NCI-H774 (cell line): Measurements from ENCODE around the gene IRGC.
A peak's percentile ranks its signal among the peaks of the same experiment; 100 is the strongest.
"Not testable (repeated sequence)": the region's sequence is repeated elsewhere in the genome, so short reads cannot be mapped to it uniquely, and the experiment has no call there.

Experiments
- DNase-seq: peaks from one replicate; lab custom pipeline; 2025; lab: John Stamatoyannopoulos, UW

IRGC gene, protein sequence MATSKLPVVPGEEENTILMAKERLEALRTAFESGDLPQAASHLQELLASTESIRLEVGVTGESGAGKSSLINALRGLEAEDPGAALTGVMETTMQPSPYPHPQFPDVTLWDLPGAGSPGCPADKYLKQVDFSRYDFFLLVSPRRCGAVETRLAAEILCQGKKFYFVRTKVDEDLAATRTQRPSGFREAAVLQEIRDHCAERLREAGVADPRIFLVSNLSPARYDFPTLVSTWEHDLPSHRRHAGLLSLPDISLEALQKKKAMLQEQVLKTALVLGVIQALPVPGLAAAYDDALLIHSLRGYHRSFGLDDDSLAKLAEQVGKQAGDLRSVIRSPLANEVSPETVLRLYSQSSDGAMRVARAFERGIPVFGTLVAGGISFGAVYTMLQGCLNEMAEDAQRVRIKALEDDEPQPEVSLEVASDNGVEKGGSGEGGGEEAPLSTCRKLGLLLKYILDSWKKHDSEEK

GRCh38 chr19:43715776-43716175 lies at the start of gene IRGC:
IRGC (plus strand) TSS chr19:43716076; CDS start chr19:43718559, 2,483 bp downstream.
- DNase-seq, result no peak

DNA sequence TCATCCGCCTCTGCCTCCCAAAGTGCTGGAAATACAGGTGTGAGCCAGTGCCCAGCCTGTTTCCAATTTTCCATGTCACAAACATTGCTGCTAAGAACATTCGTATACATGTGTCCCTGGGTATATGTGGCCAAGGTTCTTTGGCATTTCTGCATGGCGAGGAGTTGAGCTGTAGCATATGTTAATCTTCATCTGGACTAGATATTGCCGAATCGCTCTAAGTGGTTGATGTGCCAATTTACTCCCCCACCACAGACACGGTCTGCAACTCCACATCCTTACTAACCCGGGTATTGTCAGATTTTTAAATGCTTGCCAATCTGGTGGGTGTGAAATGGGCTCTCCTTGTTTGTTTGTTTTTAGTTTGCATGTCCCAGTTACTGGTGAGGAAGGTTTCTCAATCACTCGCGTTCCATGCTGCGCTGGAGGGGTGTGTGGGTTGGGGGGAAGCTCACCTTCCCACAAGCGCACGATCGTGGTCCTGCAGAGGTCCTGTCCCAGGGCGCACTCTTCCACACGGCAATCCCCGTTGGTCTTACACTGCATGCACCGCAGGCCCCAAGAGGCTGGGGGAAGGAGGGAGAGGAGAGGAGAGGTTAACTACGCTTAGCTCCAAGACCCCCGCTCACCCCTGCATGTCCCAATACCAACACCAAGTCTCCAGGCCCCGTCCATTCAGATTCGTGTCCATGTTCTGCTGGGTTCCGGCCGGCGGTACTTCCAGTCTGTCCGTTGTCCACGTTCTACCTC lies 48.6 kb upstream of the IRGC start:
- DNase-seq, result no peak

- no peak for DNase-seq
Measured at GRCh38 chr19:43667876-43668405, 47.9 kb upstream of the IRGC start.

DNA sequence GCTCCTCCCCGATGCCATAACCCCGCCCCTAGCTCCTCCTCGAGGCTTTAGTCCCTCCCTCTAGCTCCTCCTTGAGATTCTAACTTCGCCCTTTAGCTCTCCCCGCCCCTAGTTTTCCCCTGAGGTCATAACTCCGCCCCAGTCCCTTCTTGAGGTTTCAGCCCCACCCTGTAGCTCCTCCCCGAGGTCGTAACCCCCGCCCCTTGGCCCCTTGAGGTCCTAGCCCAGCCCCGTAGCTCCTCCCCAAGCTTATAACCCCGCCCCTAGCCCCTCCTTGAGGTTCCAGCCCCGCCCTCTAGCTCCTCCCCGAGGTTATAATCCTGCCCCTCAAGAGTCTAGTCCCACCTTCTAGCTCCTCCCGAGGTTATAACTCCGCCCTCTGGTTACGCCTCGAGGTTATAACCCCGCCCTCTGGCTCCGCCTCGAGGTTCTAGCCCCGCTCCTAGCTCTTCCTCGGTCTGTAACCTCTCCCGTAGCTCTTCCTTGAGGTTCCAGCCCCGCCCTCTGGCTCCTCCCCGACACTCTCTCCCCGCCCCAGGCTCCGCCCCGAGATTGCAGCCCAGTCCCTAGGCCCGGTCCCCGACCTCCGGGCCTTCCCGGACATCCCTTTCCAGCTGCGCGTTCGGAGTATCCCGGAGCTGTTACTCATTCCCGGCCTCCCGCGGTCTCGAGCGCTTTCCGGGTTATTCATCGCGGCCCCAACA lies 47.3 kb upstream of the IRGC start:
- peak; percentile 99 for DNase-seq

GRCh38 chr19:43672061-43672679 lies 43.7 kb upstream of the IRGC start:
- DNase-seq, result no peak

DNA sequence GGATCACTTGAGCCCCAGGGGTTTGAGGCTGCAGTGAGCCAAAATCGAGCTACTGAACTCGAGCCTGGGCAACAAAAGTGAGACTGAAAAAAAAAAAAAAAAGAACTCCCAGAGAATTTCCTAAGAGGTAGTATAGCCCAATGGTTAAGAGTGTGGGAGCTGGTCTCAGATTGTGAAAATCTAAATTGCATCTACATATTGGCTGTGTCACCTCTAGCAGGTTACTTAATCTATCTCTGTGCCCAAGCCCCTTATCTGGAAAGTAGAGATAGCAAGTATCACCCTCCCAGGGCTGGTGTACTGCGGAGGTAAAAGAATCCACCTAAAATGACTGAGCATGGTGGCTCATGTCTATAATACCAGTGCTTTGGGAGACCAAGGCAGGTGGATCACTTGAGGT lies 42.2 kb upstream of the IRGC start:
- no peak for DNase-seq

GRCh38 chr19:43674183-43674582 lies 41.7 kb upstream of the IRGC start:
- no peak for DNase-seq

GRCh38 chr19:43674596-43674995 lies 41.3 kb upstream of the IRGC start:
- no peak for DNase-seq

DNA sequence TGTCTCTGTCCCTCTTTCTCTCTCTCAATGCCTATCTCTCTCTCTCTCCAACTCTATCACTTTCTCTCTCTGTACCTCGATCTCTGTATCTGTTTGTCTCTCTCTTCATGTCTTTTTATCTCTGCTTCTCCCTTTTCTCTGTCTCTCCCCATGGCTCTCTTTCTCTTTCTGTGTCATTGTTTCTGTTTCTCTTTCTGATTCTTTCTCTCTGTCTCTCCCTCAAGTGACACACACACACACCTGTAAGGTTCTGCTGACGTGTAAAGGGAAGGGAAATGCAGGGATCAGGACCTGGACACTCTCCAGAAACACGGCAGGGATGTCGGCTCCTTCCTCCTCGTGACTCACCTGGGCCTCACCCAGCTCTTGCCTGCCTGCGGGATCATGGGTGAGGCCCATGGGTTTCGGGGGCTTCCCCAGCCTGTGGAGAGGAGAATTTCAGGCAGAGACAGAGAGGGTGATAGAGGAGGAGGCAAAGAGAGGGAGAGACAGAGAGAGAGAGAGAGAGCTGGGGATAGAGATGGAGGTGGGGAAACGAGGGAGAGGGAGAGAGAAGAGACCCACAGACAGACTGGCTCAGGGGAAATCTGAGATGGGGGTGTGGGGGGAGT lies 40.5 kb upstream of the IRGC start:
- DNase-seq, result no peak

- no peak for DNase-seq
Measured at GRCh38 chr19:43675906-43676305, 40.0 kb upstream of the IRGC start.

GRCh38 chr19:43678512-43679261 lies 37.2 kb upstream of the IRGC start:
- no peak for DNase-seq

DNA sequence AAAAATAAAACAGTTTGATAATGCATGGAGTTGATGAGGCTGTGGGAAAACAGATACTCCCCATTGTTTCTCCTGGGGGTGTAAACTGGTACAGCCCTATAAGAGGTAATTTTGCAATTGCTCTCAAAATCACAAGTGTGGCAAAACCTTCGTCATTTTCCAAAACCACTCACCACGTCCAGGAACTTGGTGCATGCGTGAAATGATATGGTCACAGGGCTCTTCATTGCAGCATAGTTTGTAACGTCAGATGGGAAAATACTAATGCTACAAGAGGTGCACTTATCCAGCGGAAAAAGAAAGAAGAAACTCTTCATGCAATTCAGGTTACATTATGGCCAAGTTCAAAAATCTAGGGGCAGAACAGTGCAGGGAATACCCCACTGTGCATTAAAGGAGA lies 34.1 kb upstream of the IRGC start:
- no peak for DNase-seq

DNA sequence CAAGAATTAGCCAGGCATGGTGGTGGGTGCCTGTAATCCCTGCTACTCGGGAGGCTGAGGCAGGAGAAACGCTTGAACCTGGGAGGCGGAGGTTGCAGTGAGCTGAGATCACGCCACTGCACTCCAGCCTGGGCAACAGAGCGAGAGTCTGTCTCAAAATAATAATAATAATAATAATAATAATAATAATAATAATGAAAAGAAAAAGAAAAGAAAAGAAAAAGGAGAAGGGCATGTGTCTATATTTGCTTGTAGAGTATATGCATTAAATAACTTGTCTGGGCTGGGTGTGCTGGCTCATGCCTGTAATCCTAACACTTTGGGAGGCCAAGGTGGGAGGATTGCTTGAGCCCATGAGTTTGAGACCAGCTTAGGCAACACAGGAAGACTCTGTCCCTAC lies 33.6 kb upstream of the IRGC start:
- not testable (repeated sequence) for DNase-seq

DNA sequence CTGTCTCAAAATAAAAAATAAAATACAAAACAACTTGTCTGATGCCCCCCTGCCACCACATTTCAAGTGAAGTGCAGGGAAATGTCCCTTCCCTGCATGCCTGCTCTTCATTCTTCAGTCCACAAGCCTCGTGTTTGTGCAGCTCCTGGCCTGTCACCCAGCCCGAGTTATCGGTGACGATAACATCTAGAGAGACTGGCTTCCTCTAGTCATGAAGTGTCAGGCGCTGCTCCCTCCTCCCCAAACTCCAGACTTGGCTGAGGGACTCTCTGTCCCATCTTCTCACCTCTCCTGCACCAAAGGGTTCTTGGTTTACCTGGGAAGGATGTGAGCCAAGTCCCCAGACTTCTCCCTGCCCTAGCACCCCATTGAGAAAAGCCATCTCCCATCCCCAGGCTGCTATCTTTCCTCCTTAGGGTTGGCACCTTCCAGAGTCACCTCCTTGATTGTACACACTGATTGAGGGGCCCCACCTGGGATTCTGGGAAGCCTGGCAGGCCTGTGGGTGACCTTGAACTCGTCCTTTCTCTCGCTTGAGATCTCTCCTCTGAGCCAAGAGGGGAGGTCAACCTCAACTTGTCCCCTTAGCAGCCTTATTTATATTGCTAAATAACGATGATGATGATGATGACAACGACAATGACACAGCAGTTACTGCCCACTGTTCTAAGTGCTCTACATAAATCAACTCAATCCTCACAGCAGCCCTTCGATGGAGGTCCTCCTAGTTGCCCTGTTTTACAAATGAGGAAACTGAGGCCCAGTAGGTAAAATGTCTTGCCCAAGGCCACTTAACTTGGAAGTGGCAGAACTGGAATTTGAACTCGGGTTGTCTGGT lies 32.8 kb upstream of the IRGC start:
- no peak for DNase-seq

GRCh38 chr19:43683905-43684304 lies 32.0 kb upstream of the IRGC start:
- no peak for DNase-seq

DNA sequence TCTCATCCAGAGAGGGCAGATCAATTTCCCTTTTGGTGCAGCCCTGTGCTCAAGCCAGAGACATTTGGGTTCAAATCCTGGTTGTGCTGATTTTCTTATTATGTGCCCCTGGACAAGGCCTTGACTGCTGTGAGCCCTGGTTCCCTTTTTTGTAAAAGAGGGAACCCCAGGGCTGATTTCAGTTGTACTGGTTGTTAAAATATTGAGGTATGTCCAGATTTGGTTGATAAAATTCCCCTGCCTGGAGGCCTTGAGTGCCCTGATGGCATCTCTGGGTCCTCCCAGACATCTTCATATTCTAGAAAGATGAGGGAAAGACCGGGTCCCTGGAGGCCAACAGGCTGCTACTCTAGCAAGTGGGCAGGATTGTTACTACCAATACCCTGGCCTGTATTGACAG lies 31.6 kb upstream of the IRGC start:
- DNase-seq, result no peak

DNA sequence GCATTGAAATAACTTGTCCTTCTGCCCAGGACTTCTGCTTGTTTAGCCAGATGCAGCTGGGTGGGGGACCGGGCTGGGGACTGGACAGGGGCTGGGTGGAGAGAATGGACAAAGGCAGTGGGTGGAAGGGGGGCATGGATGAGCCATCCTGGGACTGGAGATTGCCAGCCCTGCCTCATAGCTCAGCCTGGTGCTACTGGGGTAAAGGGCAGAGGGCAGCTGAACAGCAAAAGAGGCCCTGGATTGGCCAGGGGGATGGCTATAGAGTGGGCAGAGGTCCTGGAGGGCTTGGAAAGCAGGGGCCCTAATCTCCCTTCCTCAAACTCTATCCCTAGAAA lies 28.2 kb upstream of the IRGC start:
- no peak for DNase-seq

GRCh38 chr19:43688059-43688701 lies 27.7 kb upstream of the IRGC start:
- DNase-seq, result no peak

DNA sequence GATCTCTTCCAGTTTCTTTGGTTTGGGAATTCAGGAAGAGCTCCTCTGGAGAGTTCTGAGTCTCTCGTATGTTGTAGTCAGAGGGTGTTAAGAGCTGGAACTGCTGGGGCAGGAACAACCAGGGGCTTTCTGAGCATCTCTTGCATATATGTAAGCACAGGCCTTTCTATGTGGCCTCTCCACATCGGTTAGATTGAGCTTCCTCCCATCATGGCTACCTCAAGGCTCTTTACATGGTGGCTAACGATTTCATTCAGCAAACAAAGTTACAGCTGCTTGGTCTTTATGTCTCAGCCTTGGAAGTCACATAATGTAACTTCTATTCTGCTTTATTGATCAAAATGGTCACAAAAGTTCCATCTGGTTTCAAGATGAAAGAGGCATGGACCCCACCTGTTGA lies 25.4 kb upstream of the IRGC start:
- DNase-seq, result no peak

- DNase-seq, result no peak
Measured at GRCh38 chr19:43690890-43691289, 25.0 kb upstream of the IRGC start.
